ENCODE measurements around the gene CBLN4. TPM values are rescaled to one million over a fixed set of nuclear protein-coding genes. Genes with fewer than 3 reads are reported as not detected.

The CBLN4 gene
- total and polyA plus RNA-seq, 12 donors, result 5.0 to 35.5 (median 14.1) TPM

DNA sequence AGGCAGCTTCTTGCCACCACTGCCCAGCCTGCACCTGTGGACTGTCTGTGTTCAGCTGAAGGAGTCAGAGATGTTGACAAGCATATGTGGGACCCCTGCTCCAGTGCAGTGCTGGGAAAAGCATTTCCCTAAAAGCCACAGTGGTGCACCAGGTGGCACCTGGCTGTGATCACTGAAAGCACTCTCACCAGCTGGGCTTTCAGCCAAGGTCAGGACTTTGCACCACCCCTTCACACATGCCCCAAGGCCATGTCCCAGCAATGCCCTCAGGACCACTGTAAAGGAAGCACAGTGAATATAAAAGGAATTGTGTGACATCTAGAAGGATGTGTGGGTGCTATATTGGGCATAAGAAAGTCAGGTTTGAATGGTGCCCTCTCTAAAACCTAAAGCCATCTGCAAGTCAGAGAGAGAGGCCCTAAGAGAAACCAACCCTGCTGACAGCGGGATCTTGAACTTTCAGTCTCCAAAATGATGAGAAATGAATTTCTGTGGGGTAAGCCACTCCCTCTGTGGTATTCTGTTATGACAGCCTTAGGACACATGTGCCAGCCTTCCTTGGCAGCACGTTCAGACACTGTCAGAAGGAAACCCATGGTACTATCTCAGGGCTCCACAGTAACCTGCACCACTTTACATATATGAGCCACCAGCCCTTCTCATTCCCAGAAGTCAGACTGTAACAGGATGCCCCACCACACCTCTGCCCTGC lies 30.7 kb downstream of the CBLN4 start:
- no peak for TF ChIP-seq POLR2A (IDR thresholded peaks at IDR 0.05)
- TF ChIP-seq, protein P1, sequence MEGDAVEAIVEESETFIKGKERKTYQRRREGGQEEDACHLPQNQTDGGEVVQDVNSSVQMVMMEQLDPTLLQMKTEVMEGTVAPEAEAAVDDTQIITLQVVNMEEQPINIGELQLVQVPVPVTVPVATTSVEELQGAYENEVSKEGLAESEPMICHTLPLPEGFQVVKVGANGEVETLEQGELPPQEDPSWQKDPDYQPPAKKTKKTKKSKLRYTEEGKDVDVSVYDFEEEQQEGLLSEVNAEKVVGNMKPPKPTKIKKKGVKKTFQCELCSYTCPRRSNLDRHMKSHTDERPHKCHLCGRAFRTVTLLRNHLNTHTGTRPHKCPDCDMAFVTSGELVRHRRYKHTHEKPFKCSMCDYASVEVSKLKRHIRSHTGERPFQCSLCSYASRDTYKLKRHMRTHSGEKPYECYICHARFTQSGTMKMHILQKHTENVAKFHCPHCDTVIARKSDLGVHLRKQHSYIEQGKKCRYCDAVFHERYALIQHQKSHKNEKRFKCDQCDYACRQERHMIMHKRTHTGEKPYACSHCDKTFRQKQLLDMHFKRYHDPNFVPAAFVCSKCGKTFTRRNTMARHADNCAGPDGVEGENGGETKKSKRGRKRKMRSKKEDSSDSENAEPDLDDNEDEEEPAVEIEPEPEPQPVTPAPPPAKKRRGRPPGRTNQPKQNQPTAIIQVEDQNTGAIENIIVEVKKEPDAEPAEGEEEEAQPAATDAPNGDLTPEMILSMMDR (IDR thresholded peaks at IDR 0.05), result no peak
- H3K27ac ChIP-seq, result no peak overlapping the region
- H3K4me1 ChIP-seq (replicated peaks in 1 of 2), result no peaks in the 10 kb centered on the region
- no peaks in the 10 kb centered on the region for H3K27me3 ChIP-seq
- H3K9me3 ChIP-seq (replicated peaks in 1 of 3), result no peaks in the 10 kb centered on the region
- no peak for DNase-seq
- 63 to 80% (median 75%) methylated on average over 2 of the region's 2 CpGs for WGBS, 4 donors
- no peaks in the 10 kb centered on the region for H3K36me3 ChIP-seq (replicated peaks in 1 of 2)
- intact Hi-C loops (cut with DNase I), result no loop called here
- no peak overlapping the region for H3K4me3 ChIP-seq

- WGBS, 4 donors, result 38 to 50% (median 44%) methylated on average over 1 of the region's 1 CpG
- no peaks in the 10 kb centered on the region for H3K27me3 ChIP-seq
- H3K4me3 ChIP-seq, result no peak overlapping the region
- H3K9me3 ChIP-seq (replicated peaks in 1 of 3), result no peaks in the 10 kb centered on the region
- no peaks in the 10 kb centered on the region for H3K36me3 ChIP-seq (replicated peaks in 1 of 2)
- no peak overlapping the region for H3K27ac ChIP-seq
- H3K4me1 ChIP-seq (replicated peaks in 1 of 2), result no peaks in the 10 kb centered on the region
- DNase-seq, result no peak
- TF ChIP-seq, protein P1 (IDR thresholded peaks at IDR 0.05), result peak in 2 of 6 experiments; percentile 5 to 10
- no peak for TF ChIP-seq POLR2A (IDR thresholded peaks at IDR 0.05)
- intact Hi-C loops (cut with DNase I), result no loop called here
Measured at GRCh38 chr20:55964790-55965189, 40.5 kb downstream of the CBLN4 start.

DNA sequence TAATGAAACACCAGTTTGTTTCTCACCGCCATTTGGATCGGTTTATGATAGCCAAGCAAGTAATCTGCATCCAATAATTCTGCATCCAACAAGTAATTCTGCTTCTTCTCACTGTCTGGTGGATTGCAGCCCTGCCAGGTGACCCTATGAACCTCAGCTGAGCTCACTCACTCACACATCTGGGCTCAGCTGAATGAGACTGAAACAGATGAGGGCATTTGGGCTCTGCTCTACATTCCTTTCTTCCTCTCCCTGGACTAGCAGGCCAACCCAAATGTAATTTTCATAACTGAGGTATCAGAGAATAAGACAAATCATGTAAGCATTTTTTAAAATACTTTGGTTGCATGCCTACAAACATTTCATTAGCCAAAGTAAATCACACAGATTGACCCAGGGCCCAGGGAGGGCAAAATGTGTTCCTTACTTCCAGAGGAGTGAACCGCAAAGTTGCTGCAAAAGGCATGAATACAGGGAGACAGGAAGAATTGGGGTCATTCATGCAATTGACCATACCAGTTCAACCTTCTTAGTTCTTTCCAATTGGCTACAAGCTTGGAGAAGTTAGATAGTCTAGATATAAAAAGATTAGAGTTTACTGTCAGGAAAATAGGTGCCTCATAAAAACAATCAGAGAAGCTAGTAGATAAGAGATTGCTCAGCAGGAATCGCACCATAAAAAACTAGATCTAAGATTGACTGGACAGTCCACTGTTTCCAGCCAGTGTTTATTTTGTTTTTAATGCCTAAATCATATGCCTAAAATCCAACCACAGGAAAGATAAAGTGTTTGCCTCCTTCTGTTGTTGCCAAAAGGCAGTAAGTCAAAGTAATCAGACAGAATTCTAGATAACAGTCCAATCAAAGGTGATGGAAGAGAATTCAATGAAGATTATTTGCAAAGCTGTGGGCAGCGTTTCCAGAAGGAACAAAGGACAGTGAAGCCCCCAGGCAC lies 43.7 kb downstream of the CBLN4 start:
- H3K4me1 ChIP-seq (replicated peaks in 1 of 2), result no peaks in the 10 kb centered on the region
- TF ChIP-seq POLR2A (IDR thresholded peaks at IDR 0.05), result no peak
- TF ChIP-seq, protein P1 (IDR thresholded peaks at IDR 0.05), result no peak
- intact Hi-C loops (cut with DNase I), result no loop called here
- H3K4me3 ChIP-seq, result no peak overlapping the region
- DNase-seq, result peak in 6 of 7 donors; percentile 11 to 67 (median 40)
- H3K27ac ChIP-seq, result no peak overlapping the region
- no peaks in the 10 kb centered on the region for H3K27me3 ChIP-seq
- H3K9me3 ChIP-seq (replicated peaks in 1 of 3), result no peaks in the 10 kb centered on the region
- no peaks in the 10 kb centered on the region for H3K36me3 ChIP-seq (replicated peaks in 1 of 2)
- 51 to 64% (median 59%) methylated on average over 5 of the region's 5 CpGs for WGBS, 4 donors

DNA sequence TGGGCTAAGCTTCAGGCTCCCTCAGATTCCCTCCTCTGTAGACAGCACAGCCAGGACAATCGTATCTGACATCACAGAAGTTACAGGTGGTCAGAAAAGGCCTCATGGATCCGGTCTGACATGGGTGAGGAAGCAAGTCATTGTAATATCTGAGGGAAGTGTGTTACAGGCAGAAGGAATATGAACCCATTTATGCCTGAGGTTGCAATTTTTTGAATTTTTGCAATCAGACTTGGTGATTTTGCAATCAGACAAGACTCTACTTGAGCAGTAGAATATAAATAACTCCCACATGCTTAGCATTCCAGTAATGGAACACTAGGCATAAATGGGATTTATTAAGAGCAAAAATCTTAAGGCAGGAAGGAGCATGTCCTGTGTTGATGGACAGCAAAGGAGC lies 52.1 kb downstream of the CBLN4 start:
- DNase-seq, result no peak
- no peak for TF ChIP-seq POLR2A (IDR thresholded peaks at IDR 0.05)
- TF ChIP-seq, protein P1 (IDR thresholded peaks at IDR 0.05), result no peak
- WGBS, 4 donors, result 40 to 50% (median 44%) methylated on average over 2 of the region's 2 CpGs

More for the DNA sequence above, 52.1 kb downstream of the CBLN4 start:
- Histone ChIP-seq H3K27ac (peak overlapping the region in 1 of 5 donors; percentile 6), H3K27me3 (no peaks in the 10 kb centered on the region), H3K36me3 (replicated peaks in 1 of 2) (no peaks in the 10 kb centered on the region), H3K9me3 (replicated peaks in 1 of 3) (no peaks in the 10 kb centered on the region), H3K4me1 (replicated peaks in 1 of 2) (no peaks in the 10 kb centered on the region), H3K4me3 (no peak overlapping the region)
- intact Hi-C loops (cut with DNase I), result no loop called here

All from adrenal gland (tissue), 12 donors.